ENCODE results near the gene SLC36A4.

DNA sequence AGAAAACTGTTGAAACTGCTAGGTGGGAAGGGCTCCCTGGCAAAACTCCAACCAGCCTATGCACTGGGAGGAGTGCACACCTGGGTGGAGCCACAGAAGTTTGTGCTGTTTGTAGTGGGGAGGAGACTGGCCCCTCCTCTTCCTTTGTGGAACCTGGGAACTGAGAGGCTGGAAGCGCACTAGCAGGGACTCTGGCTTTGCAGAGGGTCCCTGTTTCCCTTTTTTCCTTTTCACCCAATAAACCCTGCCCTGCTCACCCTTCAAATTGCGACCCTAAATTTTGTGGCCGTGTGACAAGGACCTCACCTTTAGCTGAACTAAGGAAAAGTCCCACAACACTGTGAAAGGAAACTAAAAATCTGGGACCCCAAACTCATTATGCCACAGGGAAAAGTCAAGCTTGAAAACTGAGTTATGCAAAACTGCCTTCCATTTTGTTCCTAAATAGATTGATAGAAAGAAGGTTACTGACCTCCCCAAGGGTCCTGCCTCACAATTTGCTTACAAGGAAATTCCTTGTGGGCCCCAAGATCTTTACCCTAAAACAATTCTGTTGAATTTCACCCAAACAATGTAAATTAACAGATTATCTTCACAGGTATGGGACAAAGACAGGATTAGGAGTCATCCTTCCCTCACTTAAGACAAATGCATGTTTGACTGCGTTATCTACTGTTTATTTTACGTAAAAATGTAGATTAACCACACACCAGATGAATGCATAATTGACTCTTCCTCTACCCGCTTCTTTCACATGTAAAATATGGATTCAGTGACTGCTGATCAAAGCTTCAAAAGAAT is 81.0 kb downstream of the SLC36A4 start:
- TF ChIP-seq, protein P1, sequence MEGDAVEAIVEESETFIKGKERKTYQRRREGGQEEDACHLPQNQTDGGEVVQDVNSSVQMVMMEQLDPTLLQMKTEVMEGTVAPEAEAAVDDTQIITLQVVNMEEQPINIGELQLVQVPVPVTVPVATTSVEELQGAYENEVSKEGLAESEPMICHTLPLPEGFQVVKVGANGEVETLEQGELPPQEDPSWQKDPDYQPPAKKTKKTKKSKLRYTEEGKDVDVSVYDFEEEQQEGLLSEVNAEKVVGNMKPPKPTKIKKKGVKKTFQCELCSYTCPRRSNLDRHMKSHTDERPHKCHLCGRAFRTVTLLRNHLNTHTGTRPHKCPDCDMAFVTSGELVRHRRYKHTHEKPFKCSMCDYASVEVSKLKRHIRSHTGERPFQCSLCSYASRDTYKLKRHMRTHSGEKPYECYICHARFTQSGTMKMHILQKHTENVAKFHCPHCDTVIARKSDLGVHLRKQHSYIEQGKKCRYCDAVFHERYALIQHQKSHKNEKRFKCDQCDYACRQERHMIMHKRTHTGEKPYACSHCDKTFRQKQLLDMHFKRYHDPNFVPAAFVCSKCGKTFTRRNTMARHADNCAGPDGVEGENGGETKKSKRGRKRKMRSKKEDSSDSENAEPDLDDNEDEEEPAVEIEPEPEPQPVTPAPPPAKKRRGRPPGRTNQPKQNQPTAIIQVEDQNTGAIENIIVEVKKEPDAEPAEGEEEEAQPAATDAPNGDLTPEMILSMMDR (IDR thresholded peaks at IDR 0.05): no peak
- TF ChIP-seq POLR2A (IDR thresholded peaks at IDR 0.05): no peak
